ENCODE measurements around the gene KRTAP10-4.

DNA sequence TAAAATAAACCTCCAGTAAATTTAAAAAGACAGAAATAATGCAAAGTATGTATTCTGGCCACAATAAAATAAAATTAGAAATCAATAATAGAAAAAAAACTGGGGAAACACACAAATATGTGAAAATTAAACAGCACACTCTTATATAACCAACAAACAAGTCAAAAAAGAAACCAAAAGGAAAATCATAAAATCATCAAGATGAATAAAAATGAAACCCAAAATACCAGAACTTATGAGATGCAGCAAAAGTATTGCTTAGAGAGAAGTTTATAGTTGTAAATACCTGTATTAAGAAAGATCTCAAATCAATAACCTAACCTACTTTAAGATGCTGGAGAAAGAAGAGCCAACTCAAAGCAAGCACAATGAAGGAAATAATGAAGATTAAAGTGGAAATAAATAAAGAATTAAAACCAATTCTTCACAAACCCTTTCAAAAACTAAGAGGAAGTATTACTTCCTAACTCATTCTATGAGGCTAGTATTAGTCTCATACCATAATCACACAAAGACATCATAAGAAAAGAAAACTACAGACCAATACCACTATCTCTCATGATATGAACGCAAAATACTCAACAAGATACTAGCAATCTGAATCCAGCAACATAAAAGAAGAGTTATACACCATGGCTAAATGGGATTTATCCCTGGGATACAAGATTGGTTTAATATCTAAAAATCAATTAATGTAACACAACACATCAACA, 8.5 kb upstream of the KRTAP10-4 start:
- TF ChIP-seq EHMT2 (IDR thresholded peaks at IDR 0.05; ENCODE audit: low read depth) (no peak), CEBPB (IDR thresholded peaks at IDR 0.05) (no peak), CTCF (IDR thresholded peaks at IDR 0.05) (no peak), MAZ (IDR thresholded peaks at IDR 0.05; ENCODE audit: borderline replicate concordance, low read depth, low read length) (no peak), PBX3 (IDR thresholded peaks at IDR 0.05) (no peak), EP300 (IDR thresholded peaks at IDR 0.05) (no peak), RAD21 (conservative IDR thresholded peaks at IDR 0.05 in 1 of 2, IDR thresholded peaks at IDR 0.05 in 1 of 2) (no peak), POLR2A (IDR thresholded peaks at IDR 0.05; ENCODE audit: low read length) (no peak), CHD2 (IDR thresholded peaks at IDR 0.05; ENCODE audit: low read length, partially characterized antibody) (no peak)

Measured in A549 (cell line).